HG03469 (cell line): ENCODE results near the gene UTS2R.
"Not testable (repeated sequence)": the region's sequence is repeated elsewhere in the genome, so short reads cannot be mapped to it uniquely, and the experiment has no call there.

Experiments used
- ATAC-seq: cut with Tn5 transposase; IDR thresholded peaks from one replicate; pipeline ENCODE4 v1.9.1; 2021; ENCODE audit warnings: mild to moderate bottlenecking, moderate library complexity, moderate number of reproducible peaks; ENCODE audit not compliant: unreplicated experiment

Gene UTS2R

GRCh38 chr17:82333279-82334171 lies 38.0 kb upstream of the UTS2R start, which contains the start of gene SECTM1:
Gene SECTM1, minus strand, starts transcription at chr17:82333766. Its CDS starts 6,526 bp downstream, at chr17:82327240.
- no peak for ATAC-seq

- no peak for ATAC-seq
Measured at GRCh38 chr17:82334204-82334621, 37.4 kb upstream of the UTS2R start.

- no peak for ATAC-seq
Measured at GRCh38 chr17:82334622-82335394, 36.8 kb upstream of the UTS2R start.

GRCh38 chr17:82338858-82339633 lies 32.5 kb upstream of the UTS2R start:
- no peak for ATAC-seq

GRCh38 chr17:82339634-82340580 lies 31.7 kb upstream of the UTS2R start:
- ATAC-seq = no peak

GRCh38 chr17:82342361-82343079 lies 29.0 kb upstream of the UTS2R start:
- no peak for ATAC-seq

GRCh38 chr17:82343560-82343959 lies 28.0 kb upstream of the UTS2R start:
- ATAC-seq = no peak

- no peak for ATAC-seq
Measured at GRCh38 chr17:82344175-82344907, 27.2 kb upstream of the UTS2R start.

- ATAC-seq = no peak
Measured at GRCh38 chr17:82345151-82345976, 26.2 kb upstream of the UTS2R start.

- no peak for ATAC-seq
Measured at GRCh38 chr17:82346342-82347300, 24.9 kb upstream of the UTS2R start.

- not testable (repeated sequence) for ATAC-seq
Measured at GRCh38 chr17:82347994-82348393, 23.6 kb upstream of the UTS2R start.

- no peak for ATAC-seq
Measured at GRCh38 chr17:82348434-82348833, 23.1 kb upstream of the UTS2R start.

- no peak for ATAC-seq
Measured at GRCh38 chr17:82348866-82349265, 22.7 kb upstream of the UTS2R start.

GRCh38 chr17:82349287-82349701 lies 22.3 kb upstream of the UTS2R start:
- no peak for ATAC-seq

- no peak for ATAC-seq
Measured at GRCh38 chr17:82350182-82351030, 21.2 kb upstream of the UTS2R start.

- no peak for ATAC-seq
Measured at GRCh38 chr17:82351254-82351712, 20.3 kb upstream of the UTS2R start.
